HCT116 (cell line): ENCODE results near the gene ARMH4. TPM values are rescaled to one million over a fixed set of nuclear protein-coding genes. Genes with fewer than 3 reads are reported as not detected.

Experiments
- ATAC-seq: fragments of 200-7000 bp; cut with Tn5 transposase; 2 replicates; pipeline ENCODE4 v1.9.1; 2020; ENCODE audit warnings: mild to moderate bottlenecking, moderate library complexity
- BruUV-seq: library from RNA; stranded (reverse); fragments of 400-500 nt; replicated peaks from 2 replicates; lab custom pipeline; 2021; lab: Mats Ljungman, UMichigan
- CTCF ChIA-PET: fragments of 300-600 bp; sonication (Branson Sonifier 250); formaldehyde crosslinking; loops from one replicate; lab custom pipeline; 2021; ENCODE audit warnings: antibody characterized with exemption; lab: Charles Lee
- POLR2A ChIA-PET: fragments of 300-600, 350-600 bp; sonication (Branson Sonifier 250); formaldehyde crosslinking; loops from one replicate; lab custom pipeline; 2021; ENCODE audit warnings: antibody characterized with exemption; lab: Charles Lee
- RAD21 ChIA-PET, 2 experiments: fragments of 300-600 bp; sonication (Branson Sonifier 250); formaldehyde crosslinking; loops; one replicate each; lab custom pipeline; 2023; ENCODE audit warnings: low total read pairs in 2 of 2; ENCODE audit not compliant: uncharacterized antibody in 2 of 2, unreplicated experiment in 2 of 2, low non-redundant PET in 1 of 2; lab: Charles Lee
- DNase-seq: peaks from one replicate; pipeline ENCODE4 v3.0.0-alpha.2; 2010; ENCODE audit warnings: low read depth, low spot score
- H2AFZ ChIP-seq: fragments of 200-600 bp; shearing (Covaris generic), sonication (generic); 2 replicates; pipeline ENCODE4 v1.6.1; 2017; ENCODE audit warnings: low read depth, mixed run types, mixed read lengths, antibody characterized with exemption, low read length; ENCODE audit not compliant: poor library complexity, severe bottlenecking
- H3K27ac ChIP-seq: 2 replicates; pipeline ENCODE4 v1.5.1; 2012; ENCODE audit warnings: low read depth, low read length
- H3K27me3 ChIP-seq: fragments of 200-600 bp; sonication (generic); 2 replicates; pipeline ENCODE4 v1.6.1; 2016; ENCODE audit warnings: mixed run types, low read length, mixed read lengths; ENCODE audit not compliant: insufficient read depth
- H3K36me3 ChIP-seq, 2 experiments: fragments of 200-500 bp in 1 of 2; fragments of 200-600 bp in 1 of 2; sonication (Bioruptor generic) in 1 of 2; sonication (generic) in 1 of 2; 2 replicates each; pipeline versions ENCODE4 v1.5.1 to v1.6.1; 2014 to 2016; ENCODE audit warnings: low read length in 2 of 2, inconsistent platforms in 1 of 2, mixed read lengths in 1 of 2, mixed run types in 1 of 2; ENCODE audit not compliant: insufficient read depth in 2 of 2, control insufficient read depth in 1 of 2
- H3K4me1 ChIP-seq, 2 experiments: fragments of 200-600 bp in 1 of 2; sonication (generic) in 1 of 2; 2 replicates each; pipeline versions ENCODE4 v1.5.1 to v1.6.1; 2012 to 2017; ENCODE audit warnings: low read length in 2 of 2, inconsistent platforms in 1 of 2, mild to moderate bottlenecking in 1 of 2, mixed read lengths in 1 of 2, mixed run types in 1 of 2, moderate library complexity in 1 of 2; ENCODE audit not compliant: insufficient read depth in 2 of 2, control insufficient read depth in 1 of 2
- H3K4me2 ChIP-seq: fragments of 200-600 bp; sonication (generic); 2 replicates; pipeline ENCODE4 v1.6.1; 2017; ENCODE audit warnings: mixed run types, low read length, mixed read lengths
- H3K4me3 ChIP-seq, 2 experiments: fragments of 200-600 bp in 1 of 2; sonication (generic) in 1 of 2; replicated peaks in 1 of 2; 2 replicates each; pipeline ENCODE4 v1.5.1; 2011 to 2016; ENCODE audit warnings: low read length in 2 of 2, control low read depth in 1 of 2, low read depth in 1 of 2, mild to moderate bottlenecking in 1 of 2, mixed read lengths in 1 of 2, mixed run types in 1 of 2
- H3K79me2 ChIP-seq: fragments of 200-600 bp; sonication (generic); 2 replicates; pipeline ENCODE4 v1.6.1; 2017; ENCODE audit warnings: mild to moderate bottlenecking, mixed run types, low read length, moderate library complexity, mixed read lengths; ENCODE audit not compliant: insufficient read depth
- H3K9ac ChIP-seq: fragments of 200-600 bp; sonication (generic); 2 replicates; pipeline ENCODE4 v1.6.1; 2016; ENCODE audit warnings: low read length, mixed read lengths
- H3K9me2 ChIP-seq: fragments of 200-600 bp; sonication (generic), shearing (Covaris generic); 2 replicates; pipeline ENCODE4 v1.6.1; 2017; ENCODE audit warnings: mixed run types, mild to moderate bottlenecking, moderate library complexity; ENCODE audit not compliant: insufficient read depth
- H3K9me3 ChIP-seq, 2 experiments: fragments of 200-500 bp in 1 of 2; fragments of 200-600 bp in 1 of 2; sonication (Bioruptor generic) in 1 of 2; sonication (generic) in 1 of 2; 2 replicates each; pipeline ENCODE4 v1.6.1; 2014 to 2017; ENCODE audit warnings: low read length in 2 of 2, mixed read lengths in 2 of 2, inconsistent platforms in 1 of 2, low read depth in 1 of 2, mild to moderate bottlenecking in 1 of 2, mixed run types in 1 of 2, moderate library complexity in 1 of 2; ENCODE audit not compliant: control insufficient read depth in 1 of 2, insufficient read depth in 1 of 2
- H4K20me1 ChIP-seq: fragments of 200-600 bp; sonication (generic), shearing (Covaris generic); 2 replicates; pipeline ENCODE4 v1.6.1; 2017; ENCODE audit warnings: mixed run types, mild to moderate bottlenecking, moderate library complexity; ENCODE audit not compliant: insufficient read depth
- ELF1 ChIP-seq: IDR thresholded peaks from 2 replicates; pipeline ENCODE4 v1.6.1; 2012; ENCODE audit warnings: low read depth, borderline replicate concordance
- FOSL1 ChIP-seq: IDR thresholded peaks from 2 replicates; pipeline ENCODE4 v1.6.1; 2012; ENCODE audit warnings: low read depth
- JUND ChIP-seq: IDR thresholded peaks from 2 replicates; pipeline ENCODE4 v1.6.1; 2012
- MAX ChIP-seq: IDR thresholded peaks from 2 replicates; pipeline ENCODE4 v1.6.1; 2012
- POLR2AphosphoS5 ChIP-seq: IDR thresholded peaks from 2 replicates; pipeline ENCODE4 v1.6.1; 2011; ENCODE audit warnings: mild to moderate bottlenecking, low read depth, low read length, moderate library complexity
- SIN3A ChIP-seq: IDR thresholded peaks from 2 replicates; pipeline ENCODE4 v1.6.1; 2012; ENCODE audit warnings: low read depth
- SP1 ChIP-seq: IDR thresholded peaks from 2 replicates; pipeline ENCODE4 v1.6.1; 2012; ENCODE audit warnings: low read depth
- ZBTB33 ChIP-seq: IDR thresholded peaks from 2 replicates; pipeline ENCODE4 v1.6.1; 2011; ENCODE audit warnings: mild to moderate bottlenecking, low read length, moderate library complexity; ENCODE audit not compliant: insufficient replicate concordance; ENCODE audit errors: extremely low read depth
- ZNF274 ChIP-seq: fragments of 200-500 bp; sonication (Bioruptor generic); IDR thresholded peaks from 2 replicates; pipeline ENCODE4 v1.6.1; 2014; ENCODE audit warnings: mild to moderate bottlenecking, low read depth, low read length, inconsistent platforms
- intact Hi-C: fragments of 100-400 bp; cut with micrococcal nuclease; formaldehyde crosslinking; loops from 2 replicates; pipeline ENCODE4 v1.10.0; 2022
- total RNA-seq: library from RNA; stranded (reverse); gene quantifications from one replicate; pipeline ENCODE4 v1.2.1, GENCODE V29; 2021; ENCODE audit not compliant: unreplicated experiment
- TF ChIP-seq, protein P1 (sequence below), 3 experiments: fragments of 200-600 bp in 1 of 3; sonication (generic) in 1 of 3; IDR thresholded peaks in 2 of 3; conservative IDR thresholded peaks in 1 of 3; 2 replicates each; pipeline ENCODE4 v1.5.1; 2012 to 2017; ENCODE audit warnings: low read depth in 2 of 3, low read length in 2 of 3, antibody characterized with exemption in 1 of 3, borderline replicate concordance in 1 of 3, control low read depth in 1 of 3, mild to moderate bottlenecking in 1 of 3, mixed read lengths in 1 of 3, mixed run types in 1 of 3, moderate library complexity in 1 of 3; ENCODE audit not compliant: insufficient read depth in 1 of 3
- TF ChIP-seq, protein P2 (sequence below): IDR thresholded peaks from 2 replicates; pipeline ENCODE4 v1.6.1; 2012; ENCODE audit warnings: low read depth

ARMH4 gene
- total RNA-seq, 1 experiment from 2014 or later: 1.7 TPM

- no peak overlapping the region for H3K9ac ChIP-seq
- H3K9me2 ChIP-seq: no peaks in the 10 kb centered on the region
- H4K20me1 ChIP-seq: no peaks in the 10 kb centered on the region
- 0 out of 2 replicates have a peak, but pooled peaks cover 4% of the 10 kb centered on the region for H3K27me3 ChIP-seq
- ChIA-PET POLR2A (no interaction called here), CTCF (no interaction called here), RAD21 (no interaction called here)
- no peaks in the 10 kb centered on the region for H3K9me3 ChIP-seq
- no peak overlapping the region for H3K27ac ChIP-seq
- DNase-seq (no peak), ATAC-seq (no peak)
- BruUV-seq: no TSS peak
- TF ChIP-seq, protein P1, sequence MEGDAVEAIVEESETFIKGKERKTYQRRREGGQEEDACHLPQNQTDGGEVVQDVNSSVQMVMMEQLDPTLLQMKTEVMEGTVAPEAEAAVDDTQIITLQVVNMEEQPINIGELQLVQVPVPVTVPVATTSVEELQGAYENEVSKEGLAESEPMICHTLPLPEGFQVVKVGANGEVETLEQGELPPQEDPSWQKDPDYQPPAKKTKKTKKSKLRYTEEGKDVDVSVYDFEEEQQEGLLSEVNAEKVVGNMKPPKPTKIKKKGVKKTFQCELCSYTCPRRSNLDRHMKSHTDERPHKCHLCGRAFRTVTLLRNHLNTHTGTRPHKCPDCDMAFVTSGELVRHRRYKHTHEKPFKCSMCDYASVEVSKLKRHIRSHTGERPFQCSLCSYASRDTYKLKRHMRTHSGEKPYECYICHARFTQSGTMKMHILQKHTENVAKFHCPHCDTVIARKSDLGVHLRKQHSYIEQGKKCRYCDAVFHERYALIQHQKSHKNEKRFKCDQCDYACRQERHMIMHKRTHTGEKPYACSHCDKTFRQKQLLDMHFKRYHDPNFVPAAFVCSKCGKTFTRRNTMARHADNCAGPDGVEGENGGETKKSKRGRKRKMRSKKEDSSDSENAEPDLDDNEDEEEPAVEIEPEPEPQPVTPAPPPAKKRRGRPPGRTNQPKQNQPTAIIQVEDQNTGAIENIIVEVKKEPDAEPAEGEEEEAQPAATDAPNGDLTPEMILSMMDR (IDR thresholded peaks at IDR 0.05 in 2 of 3, conservative IDR thresholded peaks at IDR 0.05 in 1 of 3; ENCODE audit: borderline replicate concordance in 1 of 3, insufficient read depth in 1 of 3, low read depth in 2 of 3, low read length in 2 of 3): no peak
- TF ChIP-seq, protein P2, sequence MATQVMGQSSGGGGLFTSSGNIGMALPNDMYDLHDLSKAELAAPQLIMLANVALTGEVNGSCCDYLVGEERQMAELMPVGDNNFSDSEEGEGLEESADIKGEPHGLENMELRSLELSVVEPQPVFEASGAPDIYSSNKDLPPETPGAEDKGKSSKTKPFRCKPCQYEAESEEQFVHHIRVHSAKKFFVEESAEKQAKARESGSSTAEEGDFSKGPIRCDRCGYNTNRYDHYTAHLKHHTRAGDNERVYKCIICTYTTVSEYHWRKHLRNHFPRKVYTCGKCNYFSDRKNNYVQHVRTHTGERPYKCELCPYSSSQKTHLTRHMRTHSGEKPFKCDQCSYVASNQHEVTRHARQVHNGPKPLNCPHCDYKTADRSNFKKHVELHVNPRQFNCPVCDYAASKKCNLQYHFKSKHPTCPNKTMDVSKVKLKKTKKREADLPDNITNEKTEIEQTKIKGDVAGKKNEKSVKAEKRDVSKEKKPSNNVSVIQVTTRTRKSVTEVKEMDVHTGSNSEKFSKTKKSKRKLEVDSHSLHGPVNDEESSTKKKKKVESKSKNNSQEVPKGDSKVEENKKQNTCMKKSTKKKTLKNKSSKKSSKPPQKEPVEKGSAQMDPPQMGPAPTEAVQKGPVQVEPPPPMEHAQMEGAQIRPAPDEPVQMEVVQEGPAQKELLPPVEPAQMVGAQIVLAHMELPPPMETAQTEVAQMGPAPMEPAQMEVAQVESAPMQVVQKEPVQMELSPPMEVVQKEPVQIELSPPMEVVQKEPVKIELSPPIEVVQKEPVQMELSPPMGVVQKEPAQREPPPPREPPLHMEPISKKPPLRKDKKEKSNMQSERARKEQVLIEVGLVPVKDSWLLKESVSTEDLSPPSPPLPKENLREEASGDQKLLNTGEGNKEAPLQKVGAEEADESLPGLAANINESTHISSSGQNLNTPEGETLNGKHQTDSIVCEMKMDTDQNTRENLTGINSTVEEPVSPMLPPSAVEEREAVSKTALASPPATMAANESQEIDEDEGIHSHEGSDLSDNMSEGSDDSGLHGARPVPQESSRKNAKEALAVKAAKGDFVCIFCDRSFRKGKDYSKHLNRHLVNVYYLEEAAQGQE: no peak
- no peak for TF ChIP-seq ZNF274
- no peak for TF ChIP-seq MAX
- TF ChIP-seq ZBTB33: no peak
- TF ChIP-seq JUND: no peak
- TF ChIP-seq ELF1: no peak
- no peak for TF ChIP-seq SIN3A
- no peak for TF ChIP-seq SP1
- TF ChIP-seq POLR2AphosphoS5: no peak
- TF ChIP-seq FOSL1: no peak
- intact Hi-C loops: no loop called here
- H3K4me2 ChIP-seq: no peak overlapping the region
- H3K4me1 ChIP-seq: no peaks in the 10 kb centered on the region
- no peak overlapping the region for H2AFZ ChIP-seq
- no peak overlapping the region for H3K4me3 ChIP-seq
- no peaks in the 10 kb centered on the region for H3K36me3 ChIP-seq
- no peaks in the 10 kb centered on the region for H3K79me2 ChIP-seq
Measured at GRCh38 chr14:58141893-58142292, 10.1 kb downstream of the ARMH4 start.
